Left forelimb (tissue), 1 donor: Measurements from ENCODE around the gene VEGFB.

Source experiments
- DNase-seq: peaks from one replicate; pipeline ENCODE4 v3.0.0-alpha.2; 2018; ENCODE audit warnings: low spot score

VEGFB gene

GRCh38 chr11:64262271-64263002, 28.1 kb downstream of the VEGFB start:
- DNase-seq = no peak

- no peak for DNase-seq
Measured at GRCh38 chr11:64263021-64263946, 28.9 kb downstream of the VEGFB start.

- DNase-seq = no peak
Measured at GRCh38 chr11:64263947-64264317, 29.5 kb downstream of the VEGFB start.

GRCh38 chr11:64264371-64264852, 30.0 kb downstream of the VEGFB start:
- no peak for DNase-seq

- no peak for DNase-seq
Measured at GRCh38 chr11:64265176-64266160, 31.1 kb downstream of the VEGFB start.

GRCh38 chr11:64266339-64266738, 32.0 kb downstream of the VEGFB start:
- no peak for DNase-seq

GRCh38 chr11:64267207-64267945, 33.0 kb downstream of the VEGFB start:
- no peak for DNase-seq

GRCh38 chr11:64268025-64268892, 33.9 kb downstream of the VEGFB start:
- DNase-seq = no peak

GRCh38 chr11:64268893-64269539, 34.6 kb downstream of the VEGFB start:
- no peak for DNase-seq

GRCh38 chr11:64269540-64270220, 35.3 kb downstream of the VEGFB start:
- peak; percentile 99 for DNase-seq

- no peak for DNase-seq
Measured at GRCh38 chr11:64275031-64275800, 40.8 kb downstream of the VEGFB start.

GRCh38 chr11:64275841-64276240, 41.5 kb downstream of the VEGFB start:
- no peak for DNase-seq

GRCh38 chr11:64276653-64277431, 42.5 kb downstream of the VEGFB start:
- DNase-seq = no peak

GRCh38 chr11:64278576-64279190, 44.3 kb downstream of the VEGFB start:
- no peak for DNase-seq

- no peak for DNase-seq
Measured at GRCh38 chr11:64281957-64282770, 47.8 kb downstream of the VEGFB start.

- DNase-seq = no peak
Measured at GRCh38 chr11:64283092-64283491, 48.7 kb downstream of the VEGFB start.
